ENCODE results near the gene SPR. TPM values are rescaled to one million over a fixed set of nuclear protein-coding genes. Genes with fewer than 3 reads are reported as not detected.

Gene SPR
- total RNA-seq = 13.2 and 16.3 TPM in 2 replicates
- polyA plus RNA-seq = 9.1 and 21.7 TPM in 2 replicates

DNA sequence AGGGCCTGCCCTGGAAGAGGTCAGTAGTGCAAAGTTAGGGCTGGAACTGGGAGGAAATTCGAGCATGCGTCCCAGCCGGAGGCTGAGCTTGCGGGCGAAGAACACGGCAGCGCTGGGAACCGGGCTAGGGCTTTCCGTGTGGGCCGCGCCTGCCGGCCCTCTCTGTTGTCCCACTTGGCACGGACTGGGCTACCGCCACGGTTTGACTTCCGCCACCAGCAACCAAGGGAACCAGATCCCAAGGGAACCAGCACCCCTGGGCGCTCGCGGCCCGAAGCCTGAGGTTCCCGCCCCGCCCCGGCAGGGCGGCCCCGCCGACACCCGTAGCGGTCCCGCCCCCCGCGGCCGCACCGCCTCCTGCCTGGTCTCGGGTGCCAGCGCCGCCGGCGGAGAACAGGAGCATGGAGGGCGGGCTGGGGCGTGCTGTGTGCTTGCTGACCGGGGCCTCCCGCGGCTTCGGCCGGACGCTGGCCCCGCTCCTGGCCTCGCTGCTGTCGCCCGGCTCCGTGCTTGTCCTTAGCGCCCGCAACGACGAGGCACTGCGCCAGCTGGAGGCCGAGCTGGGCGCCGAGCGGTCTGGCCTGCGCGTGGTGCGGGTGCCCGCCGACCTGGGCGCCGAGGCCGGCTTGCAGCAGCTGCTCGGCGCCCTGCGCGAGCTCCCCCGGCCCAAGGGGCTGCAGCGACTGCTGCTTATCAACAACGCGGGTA is at the start of gene SPR:
TSS of gene SPR (plus strand) at position 377 of the 708 bp plus-strand sequence. CDS start at position 402, 25 bp downstream.
- Histone ChIP-seq H3K27ac (no peak within 1 kb of the TSS), H3K4me1 (ENCODE audit: low read depth) (no peaks in the 10 kb centered on the region), H3K27me3 (peaks cover 92% of the 10 kb centered on the region), H3K36me3 (no peaks in the 10 kb centered on the region), H3K9me3 (ENCODE audit: low read depth) (no peaks in the 10 kb centered on the region), H3K4me3 (peak within 1 kb of the TSS; percentile 40)
- peak; percentile 75 for DNase-seq (ENCODE audit: low read depth in 1 of 2, low spot score in 1 of 2)
- TF ChIP-seq, protein P1, sequence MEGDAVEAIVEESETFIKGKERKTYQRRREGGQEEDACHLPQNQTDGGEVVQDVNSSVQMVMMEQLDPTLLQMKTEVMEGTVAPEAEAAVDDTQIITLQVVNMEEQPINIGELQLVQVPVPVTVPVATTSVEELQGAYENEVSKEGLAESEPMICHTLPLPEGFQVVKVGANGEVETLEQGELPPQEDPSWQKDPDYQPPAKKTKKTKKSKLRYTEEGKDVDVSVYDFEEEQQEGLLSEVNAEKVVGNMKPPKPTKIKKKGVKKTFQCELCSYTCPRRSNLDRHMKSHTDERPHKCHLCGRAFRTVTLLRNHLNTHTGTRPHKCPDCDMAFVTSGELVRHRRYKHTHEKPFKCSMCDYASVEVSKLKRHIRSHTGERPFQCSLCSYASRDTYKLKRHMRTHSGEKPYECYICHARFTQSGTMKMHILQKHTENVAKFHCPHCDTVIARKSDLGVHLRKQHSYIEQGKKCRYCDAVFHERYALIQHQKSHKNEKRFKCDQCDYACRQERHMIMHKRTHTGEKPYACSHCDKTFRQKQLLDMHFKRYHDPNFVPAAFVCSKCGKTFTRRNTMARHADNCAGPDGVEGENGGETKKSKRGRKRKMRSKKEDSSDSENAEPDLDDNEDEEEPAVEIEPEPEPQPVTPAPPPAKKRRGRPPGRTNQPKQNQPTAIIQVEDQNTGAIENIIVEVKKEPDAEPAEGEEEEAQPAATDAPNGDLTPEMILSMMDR (IDR thresholded peaks at IDR 0.05; ENCODE audit: low read depth, low read length) = no peak

DNA sequence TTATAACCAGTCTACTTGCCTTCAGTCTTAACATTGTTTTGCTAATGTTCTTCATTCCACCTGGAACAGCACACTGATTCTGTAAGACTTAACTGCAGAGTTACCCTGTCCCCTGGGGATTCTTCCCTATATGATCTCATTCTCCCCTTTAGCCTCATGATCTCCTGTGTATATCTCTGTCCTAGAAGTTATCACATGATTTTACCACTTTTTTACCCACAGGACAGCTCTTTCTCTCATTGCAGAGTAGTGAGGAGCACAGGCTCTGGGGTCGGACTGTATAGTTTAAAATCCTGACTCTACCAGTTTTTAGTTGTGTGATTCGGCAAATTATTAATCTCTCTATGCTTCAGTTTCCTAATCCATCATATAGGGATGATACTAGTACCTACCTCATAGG is 47.1 kb upstream of the SPR start:
- Histone ChIP-seq H3K4me3 (no peak overlapping the region), H3K36me3 (no peaks in the 10 kb centered on the region), H3K9me3 (ENCODE audit: low read depth) (no peaks in the 10 kb centered on the region), H3K4me1 (ENCODE audit: low read depth) (no peaks in the 10 kb centered on the region), H3K27me3 (no peaks in the 10 kb centered on the region), H3K27ac (no peak overlapping the region)
- no peak for DNase-seq (ENCODE audit: low read depth in 1 of 2, low spot score in 1 of 2)
- TF ChIP-seq, protein P1 (IDR thresholded peaks at IDR 0.05; ENCODE audit: low read depth, low read length) = no peak

GRCh38 chr2:72841462-72842125 is 45.6 kb upstream of the SPR start:
- no peak overlapping the region for H3K4me3 ChIP-seq
- TF ChIP-seq, protein P1 (IDR thresholded peaks at IDR 0.05; ENCODE audit: low read depth, low read length) = no peak

DNA sequence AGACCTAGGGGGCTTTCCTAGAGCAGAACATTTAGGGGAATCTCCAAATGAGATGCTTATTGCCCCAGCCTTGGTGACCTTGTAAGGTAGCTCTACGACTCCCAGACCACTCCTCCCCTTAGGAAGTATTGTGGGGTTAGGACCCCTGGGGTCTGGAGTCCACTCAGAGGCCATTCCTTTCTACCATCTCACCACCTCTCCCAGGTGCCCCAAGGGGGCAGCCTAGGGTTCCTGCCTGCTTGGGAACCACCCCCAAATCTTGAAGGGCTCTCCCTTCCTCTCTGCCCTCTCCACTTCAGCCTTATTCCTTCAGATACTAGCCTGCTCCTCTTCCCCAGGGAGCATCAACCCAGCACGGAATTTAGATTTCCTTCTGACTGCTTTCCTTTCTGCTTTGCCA is 43.9 kb upstream of the SPR start:
- TF ChIP-seq, protein P1 (IDR thresholded peaks at IDR 0.05; ENCODE audit: low read depth, low read length) = no peak
- Histone ChIP-seq H3K36me3 (no peaks in the 10 kb centered on the region), H3K27me3 (no peaks in the 10 kb centered on the region), H3K4me3 (no peak overlapping the region), H3K27ac (no peak overlapping the region), H3K9me3 (ENCODE audit: low read depth) (no peaks in the 10 kb centered on the region), H3K4me1 (ENCODE audit: low read depth) (no peaks in the 10 kb centered on the region)
- DNase-seq (ENCODE audit: low read depth in 1 of 2, low spot score in 1 of 2) = no peak

More at GRCh38 chr2:72841462-72842125, 45.6 kb upstream of the SPR start:
- H3K36me3 ChIP-seq = no peaks in the 10 kb centered on the region
- no peaks in the 10 kb centered on the region for H3K4me1 ChIP-seq (ENCODE audit: low read depth)
- DNase-seq (ENCODE audit: low read depth in 1 of 2, low spot score in 1 of 2) = no peak
- H3K27ac ChIP-seq = no peak overlapping the region
- H3K9me3 ChIP-seq (ENCODE audit: low read depth) = no peaks in the 10 kb centered on the region
- H3K27me3 ChIP-seq = no peaks in the 10 kb centered on the region

DNA sequence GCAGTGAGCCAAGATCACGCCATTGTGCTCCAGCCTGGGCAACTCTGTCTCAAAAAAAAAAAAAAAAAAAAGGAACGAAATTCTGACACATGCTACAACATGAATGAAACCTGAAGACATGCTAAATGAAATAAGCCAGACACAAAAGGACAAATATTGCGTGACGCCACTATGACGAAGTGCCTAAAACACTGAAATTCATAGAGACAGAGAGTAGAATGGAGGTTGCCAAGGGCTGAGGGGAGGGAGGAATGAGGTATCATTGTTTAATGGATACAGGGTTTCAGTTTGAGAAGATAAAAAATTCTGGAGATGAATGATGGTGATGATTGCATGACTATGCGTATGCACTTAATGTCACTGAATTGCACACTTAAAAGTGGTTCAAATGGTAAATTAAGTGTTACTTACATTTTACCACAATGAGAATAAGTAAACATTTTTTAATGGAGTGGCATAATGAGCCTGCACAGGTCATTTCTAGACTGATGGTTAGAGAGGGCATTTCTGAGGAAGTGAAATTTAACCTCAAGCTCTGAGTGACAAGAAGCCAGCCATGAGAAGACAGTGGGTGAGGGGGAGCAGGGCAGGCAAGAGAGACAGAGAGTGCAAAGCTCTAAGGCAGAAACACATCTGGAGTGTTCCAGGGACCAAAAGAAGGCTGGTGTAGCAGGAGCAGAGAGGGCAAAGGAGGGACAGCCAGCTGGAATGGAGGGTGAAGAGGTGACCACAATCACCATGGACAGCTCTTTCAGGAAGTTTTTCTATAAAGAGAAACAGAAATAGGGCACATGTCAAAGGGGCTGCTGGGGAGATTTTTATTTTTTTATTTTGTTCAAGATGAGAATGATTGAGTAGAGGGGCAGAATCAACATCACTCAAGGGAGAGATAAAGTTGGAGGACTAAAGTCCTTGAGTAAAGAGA is 40.8 kb upstream of the SPR start:
- H3K27ac ChIP-seq = no peak overlapping the region
- no peaks in the 10 kb centered on the region for H3K36me3 ChIP-seq
- H3K9me3 ChIP-seq (ENCODE audit: low read depth) = no peaks in the 10 kb centered on the region
- H3K27me3 ChIP-seq = no peaks in the 10 kb centered on the region
- TF ChIP-seq, protein P1 (IDR thresholded peaks at IDR 0.05; ENCODE audit: low read depth, low read length) = no peak
- H3K4me1 ChIP-seq (ENCODE audit: low read depth) = no peaks in the 10 kb centered on the region
- DNase-seq (ENCODE audit: low read depth in 1 of 2, low spot score in 1 of 2) = peak in 1 of 2 donors; percentile 11
- H3K4me3 ChIP-seq = no peak overlapping the region

Data from cardiac muscle cell (in vitro differentiated cells and primary cell).